Occipital lobe (tissue), 2 donors: ENCODE measurements around the gene CDK5RAP3. TPM values are rescaled to one million over a fixed set of nuclear protein-coding genes. Genes with fewer than 3 reads are reported as not detected.
"Not testable (repeated sequence)": the region's sequence is repeated elsewhere in the genome, so short reads cannot be mapped to it uniquely, and the experiment has no call there.

ENCODE experiments used
- DNase-seq: peaks from one replicate; lab custom pipeline; 2025; lab: John Stamatoyannopoulos, UW
- total RNA-seq: library from RNA; depleted of rRNA; stranded (reverse); fragments of >200 nt; gene quantifications from one replicate; pipeline ENCODE4 v1.2.3, GENCODE V29; 2014

Gene CDK5RAP3
- total RNA-seq, 1 donor from 2014 or later = 61.6 TPM

- no peak for DNase-seq
Measured at GRCh38 chr17:47997586-47997985, 26.7 kb downstream of the CDK5RAP3 start.

GRCh38 chr17:47998044-47998443 lies 27.1 kb downstream of the CDK5RAP3 start:
- DNase-seq = no peak

GRCh38 chr17:47999582-47999981 lies 28.7 kb downstream of the CDK5RAP3 start:
- DNase-seq = no peak

GRCh38 chr17:48001197-48001596 lies 30.3 kb downstream of the CDK5RAP3 start:
- no peak for DNase-seq

GRCh38 chr17:48001657-48002056 lies 30.7 kb downstream of the CDK5RAP3 start:
- DNase-seq = not testable (repeated sequence)

- DNase-seq = no peak
Measured at GRCh38 chr17:48002266-48002915, 31.5 kb downstream of the CDK5RAP3 start.

GRCh38 chr17:48002916-48003416 lies 32.1 kb downstream of the CDK5RAP3 start:
- DNase-seq = no peak

GRCh38 chr17:48003417-48004151 lies 32.7 kb downstream of the CDK5RAP3 start:
- DNase-seq = no peak

- DNase-seq = no peak
Measured at GRCh38 chr17:48004983-48005382, 34.1 kb downstream of the CDK5RAP3 start.

GRCh38 chr17:48006936-48007709 lies 36.2 kb downstream of the CDK5RAP3 start:
- DNase-seq = no peak

GRCh38 chr17:48010193-48010592 lies 39.3 kb downstream of the CDK5RAP3 start:
- no peak for DNase-seq

- no peak for DNase-seq
Measured at GRCh38 chr17:48011405-48012150, 40.7 kb downstream of the CDK5RAP3 start.

GRCh38 chr17:48012151-48012520 lies 41.2 kb downstream of the CDK5RAP3 start:
- no peak for DNase-seq

GRCh38 chr17:48012654-48013053 lies 41.7 kb downstream of the CDK5RAP3 start:
- DNase-seq = no peak

GRCh38 chr17:48013876-48014594 lies 43.1 kb downstream of the CDK5RAP3 start:
- DNase-seq = no peak

- no peak for DNase-seq
Measured at GRCh38 chr17:48014595-48015111, 43.7 kb downstream of the CDK5RAP3 start.

GRCh38 chr17:48016112-48016511 lies 45.2 kb downstream of the CDK5RAP3 start:
- DNase-seq = no peak

GRCh38 chr17:48017817-48018158 lies 46.9 kb downstream of the CDK5RAP3 start:
- not testable (repeated sequence) for DNase-seq

- no peak for DNase-seq
Measured at GRCh38 chr17:48021934-48022333, 51.0 kb downstream of the CDK5RAP3 start.

GRCh38 chr17:48022901-48023300 lies 52.0 kb downstream of the CDK5RAP3 start:
- no peak for DNase-seq
